Tongue (tissue), 2 donors: ENCODE data around the gene FXR2. TPM values are rescaled to one million over a fixed set of nuclear protein-coding genes. Genes with fewer than 3 reads are reported as not detected.
"Not testable (repeated sequence)": the region's sequence is repeated elsewhere in the genome, so short reads cannot be mapped to it uniquely, and the experiment has no call there.

Experiments
- DNase-seq: peaks from one replicate; pipeline ENCODE4 v3.0.0-alpha.2; 2015
- total RNA-seq: library from RNA; depleted of rRNA; stranded (reverse); fragments of >200 nt; gene quantifications from one replicate; pipeline ENCODE4 v1.2.3, GENCODE V29; 2014

The FXR2 gene
- 47.8 TPM for total RNA-seq

- peak; percentile 100 for DNase-seq
These were observed at the start of gene FXR2 for GRCh38 chr17:7614425-7615264. Gene FXR2 (minus strand): TSS chr17:7614897. CDS start chr17:7614532, 365 bp downstream.

DNA sequence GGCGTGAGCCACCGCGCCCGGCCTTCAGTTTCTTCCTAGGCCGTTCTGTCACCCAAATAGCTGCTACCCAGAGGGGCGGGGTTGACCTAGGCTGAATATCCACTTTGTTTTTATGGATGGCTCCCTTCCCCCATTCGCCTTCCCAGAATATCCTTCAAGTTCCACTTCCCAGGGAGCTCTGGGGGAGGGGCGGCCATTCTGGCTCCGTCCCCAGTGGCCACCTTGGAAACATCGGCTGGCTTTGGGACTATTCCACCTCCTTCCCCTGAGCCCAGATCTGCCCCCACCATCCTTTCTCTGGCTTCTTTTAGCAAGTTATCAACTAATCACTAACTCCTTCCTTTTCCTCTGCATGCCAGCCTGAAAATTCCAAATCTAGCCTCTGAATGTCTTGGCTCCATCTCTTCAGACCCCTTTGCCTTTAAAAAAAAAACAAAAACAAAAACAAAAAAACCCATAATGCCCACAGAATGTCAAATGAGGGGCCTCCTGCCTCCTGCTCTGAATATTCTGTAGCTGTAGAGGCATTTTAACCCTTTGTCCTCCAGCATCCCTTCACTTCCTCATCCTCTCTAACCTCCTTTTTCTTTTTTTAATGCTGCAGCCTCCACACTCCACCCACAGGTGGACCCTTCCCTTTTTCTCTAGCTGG is 42.4 kb upstream of the FXR2 start:
- DNase-seq: peak; percentile 50

GRCh38 chr17:7655541-7655840 is 40.8 kb upstream of the FXR2 start:
- no peak for DNase-seq

DNA sequence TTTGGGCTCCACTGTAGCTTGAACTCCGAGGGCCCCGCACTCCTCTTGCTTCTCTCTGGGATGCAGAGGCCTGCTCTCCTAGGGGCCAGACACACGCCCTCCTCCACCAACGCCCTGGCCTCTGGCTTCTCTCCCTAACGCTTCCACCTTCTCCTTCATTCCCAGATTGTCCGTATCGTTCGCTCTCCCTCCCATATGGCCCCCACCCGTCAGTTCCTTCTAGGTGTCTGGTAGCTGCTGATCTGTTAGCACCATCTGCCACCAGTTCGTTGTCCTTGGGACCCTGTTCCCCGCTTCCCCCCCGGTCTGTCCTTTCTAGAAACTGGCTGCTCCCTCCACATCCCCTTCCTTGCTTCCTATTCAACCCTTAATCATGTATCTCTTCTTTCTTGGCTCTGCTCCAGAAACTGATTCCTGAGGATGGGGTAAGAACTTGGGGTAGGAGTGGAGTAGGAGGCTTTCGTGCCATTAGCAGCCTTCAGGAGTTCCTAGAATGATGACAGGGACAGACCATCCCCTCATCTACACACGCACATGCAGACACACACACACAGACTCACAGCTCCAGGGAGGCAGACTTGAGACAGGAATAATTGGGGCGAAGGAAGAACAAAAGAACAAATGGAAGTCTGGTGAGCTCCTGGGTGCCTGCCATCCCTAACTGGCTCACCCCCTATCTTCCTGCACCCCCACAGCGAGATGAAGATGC is 40.3 kb upstream of the FXR2 start:
- DNase-seq: no peak

- no peak for DNase-seq
These were observed 38.0 kb upstream of the FXR2 start for GRCh38 chr17:7652388-7653356.

GRCh38 chr17:7651665-7652387 is 37.1 kb upstream of the FXR2 start:
- peak; percentile 86 for DNase-seq

DNA sequence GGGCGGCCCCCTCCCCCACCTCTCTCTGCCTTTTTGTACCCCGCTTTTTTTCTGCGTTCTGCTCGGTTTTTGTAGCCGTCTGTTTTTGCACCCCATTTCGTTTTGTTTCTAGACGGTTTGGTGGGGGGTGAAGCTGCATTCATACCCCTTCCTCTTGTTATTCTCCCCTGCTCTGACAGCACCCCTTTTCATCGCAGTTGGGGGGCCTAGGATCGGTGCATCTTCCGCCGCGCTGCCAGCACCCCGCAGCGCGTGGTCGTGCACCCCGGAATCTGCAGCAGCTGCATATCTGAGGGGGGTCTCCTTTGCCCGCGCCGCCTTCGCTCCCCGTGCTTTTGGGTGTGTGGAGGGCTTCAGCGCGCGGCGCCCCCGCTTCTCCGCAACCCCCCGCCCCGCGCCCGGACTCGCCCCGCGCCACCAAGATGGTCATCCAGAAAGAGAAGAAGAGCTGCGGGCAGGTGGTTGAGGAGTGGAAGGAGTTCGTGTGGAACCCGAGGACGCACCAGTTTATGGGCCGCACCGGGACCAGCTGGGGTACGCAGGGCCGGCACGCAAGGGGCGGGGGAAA is 36.5 kb upstream of the FXR2 start:
- DNase-seq: no peak

GRCh38 chr17:7650509-7651096 is 35.9 kb upstream of the FXR2 start, which contains the start of gene ATP1B2:
Gene ATP1B2 (plus strand): TSS chr17:7650926. CDS start chr17:7651519, 593 bp downstream.
- peak; percentile 87 for DNase-seq

- no peak for DNase-seq
These were observed 32.3 kb upstream of the FXR2 start for GRCh38 chr17:7647018-7647417.

- DNase-seq: peak; percentile 68
These were observed 31.8 kb upstream of the FXR2 start for GRCh38 chr17:7646457-7646856.

GRCh38 chr17:7644775-7645174 is 30.1 kb upstream of the FXR2 start:
- DNase-seq: no peak

DNA sequence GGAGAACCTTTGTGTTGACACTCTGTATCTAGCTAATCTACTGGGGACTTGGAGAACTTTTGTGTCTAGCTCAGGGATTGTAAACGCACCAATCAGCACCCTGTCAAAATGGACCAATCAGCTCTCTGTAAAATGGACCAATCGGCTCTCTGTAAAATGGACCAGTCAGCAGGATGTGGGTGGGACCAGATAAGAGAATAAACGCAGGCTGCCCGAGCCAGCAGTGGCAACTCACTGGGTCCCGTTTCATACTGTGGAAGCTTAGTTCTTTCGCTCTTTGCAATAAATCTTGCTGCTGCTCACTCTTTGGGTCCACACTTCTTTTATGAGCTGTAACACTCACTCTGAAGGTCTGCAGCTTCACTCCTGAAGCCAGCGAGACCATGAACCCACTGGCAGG is 26.9 kb upstream of the FXR2 start:
- DNase-seq: not testable (repeated sequence)

DNA sequence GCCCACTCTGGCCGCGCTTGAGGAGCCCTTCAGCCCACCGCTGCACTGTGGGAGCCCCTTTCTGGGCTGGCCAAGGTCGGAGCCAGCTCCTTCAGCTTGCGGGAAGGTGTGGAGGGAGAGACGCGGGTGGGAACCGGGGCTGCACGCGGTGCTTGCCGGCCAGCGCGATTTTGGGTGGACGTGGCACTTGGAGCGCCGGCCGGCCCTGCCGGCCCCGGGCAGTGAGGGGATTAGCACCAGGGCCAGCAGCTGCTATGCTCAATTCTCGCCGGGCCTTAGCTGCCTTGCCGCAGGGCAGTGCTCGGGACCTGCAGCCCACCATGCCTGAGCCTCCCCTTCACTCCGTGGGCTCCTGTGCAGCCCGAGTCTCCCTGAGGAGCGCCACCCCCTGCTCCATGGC is 26.1 kb upstream of the FXR2 start:
- no peak for DNase-seq

DNA sequence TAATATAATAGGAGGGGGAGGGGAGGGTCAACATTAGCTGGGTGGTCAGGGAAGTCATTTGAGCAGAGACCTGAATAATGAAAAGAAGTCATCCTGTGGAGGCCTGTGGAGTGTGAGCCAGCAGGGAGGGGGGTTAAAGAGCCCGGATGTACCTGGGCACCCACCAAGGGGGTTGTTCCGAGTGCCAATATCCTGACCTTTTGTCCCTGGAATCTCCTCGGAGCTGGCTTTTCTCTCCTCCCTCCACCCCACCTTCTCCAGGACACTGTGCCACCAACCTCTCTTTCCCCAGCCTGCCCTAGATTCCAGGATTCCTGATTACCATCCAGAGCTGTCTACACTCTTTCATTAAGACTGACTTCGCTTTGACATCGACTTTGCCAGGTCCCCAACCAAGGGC is 21.5 kb upstream of the FXR2 start:
- no peak for DNase-seq

DNA sequence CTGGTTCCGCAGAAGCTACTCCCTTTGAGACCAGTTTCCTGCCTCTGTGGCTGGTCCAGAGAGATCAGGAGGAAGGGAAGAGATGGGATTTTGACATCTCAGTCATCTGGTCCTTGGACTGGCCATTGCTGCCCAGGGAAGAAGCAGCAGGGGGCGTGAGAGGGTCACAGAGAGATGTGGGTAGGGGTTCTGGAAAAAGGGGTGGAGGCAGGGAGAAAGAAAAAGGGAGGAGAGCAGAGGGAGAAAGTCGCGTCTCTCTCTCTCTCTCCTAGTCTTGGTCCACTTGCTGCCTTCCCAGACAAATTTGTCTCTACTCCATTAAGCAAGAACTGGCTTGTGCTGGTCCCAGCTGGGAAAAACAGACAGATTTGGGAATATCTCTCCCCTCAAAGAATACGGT is 19.7 kb upstream of the FXR2 start:
- peak; percentile 83 for DNase-seq

GRCh38 chr17:7633093-7633492 is 18.4 kb upstream of the FXR2 start:
- DNase-seq: no peak

DNA sequence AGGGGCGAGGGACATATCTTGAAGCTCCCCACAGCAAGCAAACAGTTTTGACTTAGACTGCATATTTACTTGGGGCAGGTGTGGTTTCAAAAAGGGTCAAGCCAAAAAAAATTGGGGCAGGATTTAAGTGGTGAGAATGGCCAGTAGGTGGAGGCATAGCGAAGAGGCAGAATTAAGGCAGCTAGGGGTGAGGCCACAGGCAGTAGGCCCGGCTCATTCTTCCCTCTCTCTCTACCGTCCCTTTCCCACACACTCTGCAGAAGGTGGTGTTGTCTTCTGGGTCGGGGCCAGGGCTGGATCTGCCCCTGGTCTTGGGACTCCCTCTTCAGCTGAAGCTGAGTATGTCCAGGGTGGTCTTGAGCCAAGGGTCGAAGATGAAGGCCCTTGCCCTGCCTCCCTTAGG is 17.8 kb upstream of the FXR2 start:
- peak; percentile 26 for DNase-seq

DNA sequence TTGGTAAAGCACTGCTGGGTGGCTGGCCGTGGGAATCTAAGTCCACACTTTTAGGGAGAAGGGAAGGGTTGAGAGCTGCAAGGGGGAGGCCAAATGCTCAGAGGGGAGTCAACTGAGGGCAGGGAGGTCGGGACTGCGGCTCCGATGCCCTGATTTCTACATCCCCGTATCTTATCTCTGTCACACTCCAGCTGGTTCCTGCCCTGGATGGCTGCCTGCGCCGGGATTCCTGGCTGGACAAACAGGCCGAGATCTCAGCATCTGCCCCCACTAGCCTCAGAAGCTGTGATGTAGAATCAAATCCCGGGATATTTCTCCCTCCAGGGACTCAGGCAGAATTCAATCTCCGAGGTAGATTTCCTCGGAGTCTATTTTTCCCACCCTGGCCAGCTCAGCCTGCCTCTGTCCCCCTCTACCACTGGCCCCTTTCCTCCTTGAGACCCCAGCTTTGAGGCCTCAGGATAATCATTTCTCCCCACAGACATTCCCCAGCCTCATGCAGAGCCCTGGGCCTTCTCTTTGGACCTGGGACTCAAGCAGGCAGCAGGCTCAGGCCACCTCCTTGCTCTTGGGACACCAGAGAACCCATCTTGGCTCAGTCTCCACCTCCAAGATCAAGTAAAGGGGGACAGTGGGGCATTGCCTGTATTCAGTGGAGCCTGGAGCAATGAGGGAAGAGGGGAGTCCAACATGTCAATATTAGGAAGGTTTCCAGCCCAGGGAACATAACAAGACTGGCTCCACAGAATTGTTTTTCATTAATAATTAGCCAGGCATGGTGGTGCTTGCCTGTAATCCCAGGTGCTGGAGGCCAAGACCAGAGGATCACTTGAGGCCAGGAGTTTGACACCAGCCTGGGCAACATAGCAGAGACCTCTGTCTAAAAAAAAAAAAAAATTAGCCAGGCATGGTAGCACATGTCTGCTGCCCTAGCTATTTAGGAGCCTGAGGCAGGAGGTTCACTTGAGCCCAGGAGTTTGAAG is 17.0 kb upstream of the FXR2 start:
- DNase-seq: no peak

- DNase-seq: no peak
These were observed 15.4 kb upstream of the FXR2 start, which contains the start of gene SHBG for GRCh38 chr17:7629939-7630571. Gene SHBG (plus strand): TSS chr17:7630135. CDS start chr17:7630173, 38 bp downstream.
